GM21576 (cell line): ENCODE data around the gene GIPC2.

Experiments used
- ATAC-seq: cut with Tn5 transposase; IDR thresholded peaks from one replicate; pipeline ENCODE4 v1.9.1; 2021; ENCODE audit warnings: mild to moderate bottlenecking, moderate library complexity; ENCODE audit not compliant: unreplicated experiment

GIPC2 gene

DNA sequence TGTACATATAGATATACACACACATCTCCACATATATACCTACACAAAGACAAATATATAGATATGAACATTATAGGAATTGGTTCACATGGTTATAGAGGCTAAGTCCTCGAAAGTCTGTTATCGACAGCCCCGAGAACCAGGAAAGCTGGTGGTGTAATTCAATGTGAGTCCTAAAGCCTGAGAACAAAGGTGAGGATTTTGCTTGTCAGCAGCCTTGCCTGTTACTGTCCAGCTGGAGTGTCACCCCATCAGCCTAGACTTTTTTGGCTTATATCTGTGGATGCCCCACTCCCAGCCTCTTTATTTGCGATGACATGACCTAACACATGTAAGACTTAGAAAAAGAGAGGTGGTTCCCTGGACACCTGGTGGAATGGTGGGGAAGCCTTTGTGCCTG, 97.0 kb downstream of the GIPC2 start:
- ATAC-seq: no peak

- ATAC-seq: peak; percentile 88
These were observed 97.4 kb downstream of the GIPC2 start for GRCh38 chr1:78143152-78143551.

DNA sequence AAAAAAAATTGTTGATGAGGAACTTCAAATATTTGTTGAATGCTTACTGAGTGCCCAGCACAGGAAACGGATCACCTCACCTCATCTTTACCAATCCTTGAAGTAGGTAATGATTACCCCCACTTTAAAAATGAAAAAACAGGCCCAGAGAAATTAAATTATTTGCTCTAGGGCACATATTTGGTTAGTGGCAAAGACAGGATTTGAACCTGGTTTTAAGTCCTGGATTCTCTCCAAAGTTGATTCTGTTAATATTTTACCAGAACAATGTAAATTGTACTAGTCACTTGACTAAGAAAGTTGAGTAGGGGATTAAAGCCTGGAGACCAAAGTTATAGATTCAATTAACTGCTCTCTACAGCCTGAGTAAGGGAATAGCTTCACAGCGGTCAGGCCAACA, 97.9 kb downstream of the GIPC2 start:
- no peak for ATAC-seq

GRCh38 chr1:78145105-78145580, 99.4 kb downstream of the GIPC2 start:
- ATAC-seq: peak; percentile 63

GRCh38 chr1:78146205-78146771, 100.5 kb downstream of the GIPC2 start:
- no peak for ATAC-seq

DNA sequence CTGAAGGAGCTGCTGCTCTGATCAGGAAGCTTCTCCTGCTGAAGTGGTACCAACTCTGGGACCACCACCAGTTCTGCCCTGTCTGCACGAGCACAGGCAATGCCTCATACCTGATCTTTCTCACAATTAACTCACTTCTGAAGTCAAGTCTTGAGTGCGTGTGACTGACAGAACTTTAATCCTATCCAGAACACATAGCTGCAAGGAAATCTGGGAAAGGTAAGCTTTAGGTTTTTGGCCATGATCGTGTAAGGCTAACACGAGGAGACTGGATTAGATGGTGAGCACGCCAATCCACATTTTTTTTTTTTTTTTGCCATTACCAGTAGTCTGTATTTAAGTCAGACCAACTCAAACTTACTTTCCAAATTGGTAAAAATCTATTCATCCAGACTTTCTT, 101.3 kb downstream of the GIPC2 start:
- no peak for ATAC-seq

DNA sequence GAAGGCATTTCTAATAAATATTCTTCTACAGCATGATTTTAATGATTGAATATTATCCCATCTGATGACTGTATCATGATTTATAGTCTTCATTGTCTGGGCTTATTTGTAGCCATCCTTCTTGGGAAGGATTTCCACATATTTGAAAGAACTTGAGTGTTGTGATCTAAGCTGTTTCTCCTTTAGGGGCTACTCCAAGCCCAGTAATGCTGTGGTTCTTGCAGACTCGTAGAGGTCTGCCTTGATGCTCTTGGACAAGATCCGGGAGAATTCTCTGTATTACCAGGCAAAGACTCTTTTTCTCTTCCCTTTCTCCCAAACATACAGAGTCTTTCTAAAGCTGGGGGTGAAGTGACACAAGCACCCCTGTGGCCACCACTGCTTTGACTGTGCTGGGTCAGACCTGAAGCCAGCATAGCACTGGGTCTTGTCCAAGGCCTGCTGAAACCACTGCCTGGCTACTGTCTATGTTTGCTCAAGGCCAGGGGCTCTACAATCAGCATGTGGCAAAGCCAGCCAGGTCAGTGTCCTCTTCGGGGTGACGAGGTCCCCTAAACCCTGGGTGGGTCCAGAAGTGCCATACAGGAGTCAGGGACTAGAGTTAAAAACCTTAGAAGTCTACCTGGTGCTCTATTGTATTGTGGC, 107.4 kb downstream of the GIPC2 start:
- ATAC-seq: no peak

GRCh38 chr1:78155121-78155520, 109.4 kb downstream of the GIPC2 start:
- no peak for ATAC-seq

GRCh38 chr1:78156805-78157521, 111.2 kb downstream of the GIPC2 start:
- ATAC-seq: no peak

DNA sequence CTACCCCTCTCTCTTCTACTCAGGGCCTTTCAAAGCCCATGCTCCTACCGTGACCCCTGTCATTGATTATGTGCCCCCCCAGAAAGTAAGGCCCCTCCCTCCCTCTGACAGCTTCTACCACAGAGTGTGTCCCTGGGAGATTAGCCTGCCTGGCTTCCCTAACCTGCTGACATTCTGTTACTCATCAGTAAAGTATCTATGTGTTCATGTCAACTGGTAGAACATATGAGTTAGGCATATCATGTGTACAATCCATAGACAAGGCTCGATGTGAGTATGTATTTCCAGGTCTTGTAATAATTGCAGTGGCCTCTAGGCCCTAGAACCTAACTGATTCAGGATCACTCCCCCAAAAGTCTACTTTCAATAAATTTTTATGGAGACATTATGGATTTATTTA, 120.0 kb downstream of the GIPC2 start:
- ATAC-seq: no peak

DNA sequence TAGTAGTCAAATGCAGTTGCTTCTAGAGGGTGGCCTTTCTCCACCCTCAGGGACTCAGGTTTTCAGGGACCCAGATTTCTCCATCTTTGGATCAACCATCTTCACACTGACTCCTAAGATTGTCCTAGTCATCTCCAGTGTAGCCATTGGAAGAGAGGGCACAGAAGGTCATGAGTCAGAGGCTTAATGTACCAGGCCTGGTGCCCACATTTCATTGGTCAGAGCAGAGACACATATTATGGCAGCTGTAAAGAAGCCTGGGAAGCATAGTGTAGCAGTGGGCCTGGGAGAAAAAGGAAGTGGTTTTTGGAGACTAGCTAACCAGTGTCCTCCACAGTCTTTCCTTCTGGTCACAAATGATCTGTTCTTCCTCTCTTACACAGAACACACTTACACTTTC, 122.5 kb downstream of the GIPC2 start:
- no peak for ATAC-seq

DNA sequence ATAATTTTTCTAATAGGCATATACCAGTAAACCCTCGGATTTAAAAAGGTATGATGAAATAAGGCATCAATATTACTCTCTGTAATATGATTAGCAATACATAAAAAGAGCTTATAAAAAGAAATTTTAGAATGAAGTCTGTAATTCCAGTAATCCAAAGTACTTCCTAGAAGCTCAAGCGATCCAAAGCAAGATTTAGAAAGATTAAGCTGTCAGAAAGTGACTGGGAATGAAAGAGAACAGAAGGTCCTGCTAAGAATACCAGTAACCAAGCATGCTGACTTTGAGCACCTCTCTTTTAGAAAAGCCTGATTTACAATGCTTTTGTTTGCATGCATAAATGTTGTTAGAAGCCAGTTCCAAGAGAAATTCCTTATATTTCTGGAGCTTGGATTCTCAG, 125.1 kb downstream of the GIPC2 start:
- no peak for ATAC-seq

- ATAC-seq: no peak
These were observed 126.2 kb downstream of the GIPC2 start for GRCh38 chr1:78171736-78172590.

- no peak for ATAC-seq
These were observed 130.7 kb downstream of the GIPC2 start for GRCh38 chr1:78176448-78176847.

- no peak for ATAC-seq
These were observed 132.0 kb downstream of the GIPC2 start for GRCh38 chr1:78177708-78178270.

- no peak for ATAC-seq
These were observed 133.1 kb downstream of the GIPC2 start for GRCh38 chr1:78178816-78179215.

GRCh38 chr1:78184460-78185072, 138.8 kb downstream of the GIPC2 start:
- ATAC-seq: no peak
